ENCODE results near the gene CCDC40. TPM values are rescaled to one million over a fixed set of nuclear protein-coding genes. Genes with fewer than 3 reads are reported as not detected.

CCDC40 gene
- total and polyA plus RNA-seq, 2 of the 13 experiments (the other 11 are each of a cell fraction or from before 2014, with no cell fraction given): 4.1 to 5.5 TPM

DNA sequence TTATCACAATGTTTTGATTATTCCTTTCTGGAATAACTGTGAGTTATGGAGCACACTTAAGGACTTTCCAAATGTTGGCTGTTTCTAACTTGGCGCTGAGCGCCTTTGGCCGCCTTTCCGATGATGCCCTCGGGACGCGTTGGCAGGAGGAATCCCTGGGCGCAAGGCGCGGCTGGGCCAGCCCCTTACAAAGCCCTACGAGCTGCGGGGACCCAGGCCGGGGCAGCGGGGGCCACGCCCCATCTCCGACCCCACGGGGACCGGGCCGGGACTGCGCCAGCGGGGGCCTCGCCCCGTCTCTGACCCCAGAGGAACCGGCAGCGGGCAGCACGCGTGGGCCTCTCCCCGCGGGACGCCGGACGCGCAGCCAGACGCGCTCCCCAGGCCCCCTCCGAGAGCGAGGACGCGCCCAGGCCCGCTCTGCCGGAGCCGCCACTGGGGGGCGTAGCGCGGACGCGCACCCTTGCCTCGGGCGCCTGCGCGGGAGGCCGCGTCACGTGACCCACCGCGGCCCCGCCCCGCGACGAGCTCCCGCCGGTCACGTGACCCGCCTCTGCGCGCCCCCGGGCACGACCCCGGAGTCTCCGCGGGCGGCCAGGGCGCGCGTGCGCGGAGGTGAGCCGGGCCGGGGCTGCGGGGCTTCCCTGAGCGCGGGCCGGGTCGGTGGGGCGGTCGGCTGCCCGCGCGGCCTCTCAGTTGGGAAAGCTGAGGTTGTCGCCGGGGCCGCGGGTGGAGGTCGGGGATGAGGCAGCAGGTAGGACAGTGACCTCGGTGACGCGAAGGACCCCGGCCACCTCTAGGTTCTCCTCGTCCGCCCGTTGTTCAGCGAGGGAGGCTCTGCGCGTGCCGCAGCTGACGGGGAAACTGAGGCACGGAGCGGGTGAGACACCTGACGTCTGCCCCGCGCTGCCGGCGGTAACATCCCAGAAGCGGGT is 64.8 kb downstream of the CCDC40 start, which contains the start of gene GAA (continued):
- TF ChIP-seq, protein P1, sequence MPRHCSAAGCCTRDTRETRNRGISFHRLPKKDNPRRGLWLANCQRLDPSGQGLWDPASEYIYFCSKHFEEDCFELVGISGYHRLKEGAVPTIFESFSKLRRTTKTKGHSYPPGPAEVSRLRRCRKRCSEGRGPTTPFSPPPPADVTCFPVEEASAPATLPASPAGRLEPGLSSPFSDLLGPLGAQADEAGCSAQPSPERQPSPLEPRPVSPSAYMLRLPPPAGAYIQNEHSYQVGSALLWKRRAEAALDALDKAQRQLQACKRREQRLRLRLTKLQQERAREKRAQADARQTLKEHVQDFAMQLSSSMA (CRISPR knock-in tag; IDR thresholded peaks at IDR 0.05): no peak
- TF ChIP-seq SNRNP70 (IDR thresholded peaks at IDR 0.05; ENCODE audit: low read depth, low read length) (no peak), ZBTB42 (CRISPR knock-in tag; IDR thresholded peaks at IDR 0.05) (no peak; the same call in 1 of the 2 replicates), ZNF547 (CRISPR knock-in tag; IDR thresholded peaks at IDR 0.05) (peak; percentile 56; the same call in 1 of the 2 replicates), TCF7L2 (IDR thresholded peaks at IDR 0.05; ENCODE audit: low read depth, low read length) (no peak), ZNF121 (CRISPR knock-in tag; IDR thresholded peaks at IDR 0.05) (no peak), YY1 (IDR thresholded peaks at IDR 0.05; ENCODE audit: insufficient read depth, insufficient replicate concordance, low read depth, low read length) (peak; percentile 70), SIX1 (CRISPR knock-in tag; IDR thresholded peaks at IDR 0.05; ENCODE audit: borderline replicate concordance) (no peak)
- TF ChIP-seq, protein P2, sequence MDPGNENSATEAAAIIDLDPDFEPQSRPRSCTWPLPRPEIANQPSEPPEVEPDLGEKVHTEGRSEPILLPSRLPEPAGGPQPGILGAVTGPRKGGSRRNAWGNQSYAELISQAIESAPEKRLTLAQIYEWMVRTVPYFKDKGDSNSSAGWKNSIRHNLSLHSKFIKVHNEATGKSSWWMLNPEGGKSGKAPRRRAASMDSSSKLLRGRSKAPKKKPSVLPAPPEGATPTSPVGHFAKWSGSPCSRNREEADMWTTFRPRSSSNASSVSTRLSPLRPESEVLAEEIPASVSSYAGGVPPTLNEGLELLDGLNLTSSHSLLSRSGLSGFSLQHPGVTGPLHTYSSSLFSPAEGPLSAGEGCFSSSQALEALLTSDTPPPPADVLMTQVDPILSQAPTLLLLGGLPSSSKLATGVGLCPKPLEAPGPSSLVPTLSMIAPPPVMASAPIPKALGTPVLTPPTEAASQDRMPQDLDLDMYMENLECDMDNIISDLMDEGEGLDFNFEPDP (CRISPR knock-in tag; conservative IDR thresholded peaks at IDR 0.05): no peak
- TF ChIP-seq, protein P3, sequence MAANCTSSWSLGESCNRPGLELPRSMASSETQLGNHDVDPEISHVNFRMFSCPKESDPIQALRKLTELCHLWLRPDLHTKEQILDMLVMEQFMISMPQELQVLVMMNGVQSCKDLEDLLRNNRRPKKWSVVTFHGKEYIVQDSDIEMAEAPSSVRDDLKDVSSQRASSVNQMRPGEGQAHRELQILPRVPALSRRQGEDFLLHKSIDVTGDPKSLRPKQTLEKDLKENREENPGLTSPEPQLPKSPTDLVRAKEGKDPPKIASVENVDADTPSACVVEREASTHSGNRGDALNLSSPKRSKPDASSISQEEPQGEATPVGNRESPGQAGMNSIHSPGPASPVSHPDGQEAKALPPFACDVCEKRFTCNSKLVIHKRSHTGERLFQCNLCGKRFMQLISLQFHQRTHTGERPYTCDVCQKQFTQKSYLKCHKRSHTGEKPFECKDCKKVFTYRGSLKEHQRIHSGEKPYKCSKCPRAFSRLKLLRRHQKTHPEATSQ (CRISPR knock-in tag; IDR thresholded peaks at IDR 0.05; ENCODE audit: borderline replicate concordance): no peak
- TF ChIP-seq, protein P4, sequence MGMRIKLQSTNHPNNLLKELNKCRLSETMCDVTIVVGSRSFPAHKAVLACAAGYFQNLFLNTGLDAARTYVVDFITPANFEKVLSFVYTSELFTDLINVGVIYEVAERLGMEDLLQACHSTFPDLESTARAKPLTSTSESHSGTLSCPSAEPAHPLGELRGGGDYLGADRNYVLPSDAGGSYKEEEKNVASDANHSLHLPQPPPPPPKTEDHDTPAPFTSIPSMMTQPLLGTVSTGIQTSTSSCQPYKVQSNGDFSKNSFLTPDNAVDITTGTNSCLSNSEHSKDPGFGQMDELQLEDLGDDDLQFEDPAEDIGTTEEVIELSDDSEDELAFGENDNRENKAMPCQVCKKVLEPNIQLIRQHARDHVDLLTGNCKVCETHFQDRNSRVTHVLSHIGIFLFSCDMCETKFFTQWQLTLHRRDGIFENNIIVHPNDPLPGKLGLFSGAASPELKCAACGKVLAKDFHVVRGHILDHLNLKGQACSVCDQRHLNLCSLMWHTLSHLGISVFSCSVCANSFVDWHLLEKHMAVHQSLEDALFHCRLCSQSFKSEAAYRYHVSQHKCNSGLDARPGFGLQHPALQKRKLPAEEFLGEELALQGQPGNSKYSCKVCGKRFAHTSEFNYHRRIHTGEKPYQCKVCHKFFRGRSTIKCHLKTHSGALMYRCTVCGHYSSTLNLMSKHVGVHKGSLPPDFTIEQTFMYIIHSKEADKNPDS (CRISPR knock-in tag; IDR thresholded peaks at IDR 0.05): no peak
- TF ChIP-seq, protein P5, sequence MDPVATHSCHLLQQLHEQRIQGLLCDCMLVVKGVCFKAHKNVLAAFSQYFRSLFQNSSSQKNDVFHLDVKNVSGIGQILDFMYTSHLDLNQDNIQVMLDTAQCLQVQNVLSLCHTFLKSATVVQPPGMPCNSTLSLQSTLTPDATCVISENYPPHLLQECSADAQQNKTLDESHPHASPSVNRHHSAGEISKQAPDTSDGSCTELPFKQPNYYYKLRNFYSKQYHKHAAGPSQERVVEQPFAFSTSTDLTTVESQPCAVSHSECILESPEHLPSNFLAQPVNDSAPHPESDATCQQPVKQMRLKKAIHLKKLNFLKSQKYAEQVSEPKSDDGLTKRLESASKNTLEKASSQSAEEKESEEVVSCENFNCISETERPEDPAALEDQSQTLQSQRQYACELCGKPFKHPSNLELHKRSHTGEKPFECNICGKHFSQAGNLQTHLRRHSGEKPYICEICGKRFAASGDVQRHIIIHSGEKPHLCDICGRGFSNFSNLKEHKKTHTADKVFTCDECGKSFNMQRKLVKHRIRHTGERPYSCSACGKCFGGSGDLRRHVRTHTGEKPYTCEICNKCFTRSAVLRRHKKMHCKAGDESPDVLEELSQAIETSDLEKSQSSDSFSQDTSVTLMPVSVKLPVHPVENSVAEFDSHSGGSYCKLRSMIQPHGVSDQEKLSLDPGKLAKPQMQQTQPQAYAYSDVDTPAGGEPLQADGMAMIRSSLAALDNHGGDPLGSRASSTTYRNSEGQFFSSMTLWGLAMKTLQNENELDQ (CRISPR knock-in tag; IDR thresholded peaks at IDR 0.05; ENCODE audit: borderline replicate concordance): no peak
- TF ChIP-seq, protein P6, sequence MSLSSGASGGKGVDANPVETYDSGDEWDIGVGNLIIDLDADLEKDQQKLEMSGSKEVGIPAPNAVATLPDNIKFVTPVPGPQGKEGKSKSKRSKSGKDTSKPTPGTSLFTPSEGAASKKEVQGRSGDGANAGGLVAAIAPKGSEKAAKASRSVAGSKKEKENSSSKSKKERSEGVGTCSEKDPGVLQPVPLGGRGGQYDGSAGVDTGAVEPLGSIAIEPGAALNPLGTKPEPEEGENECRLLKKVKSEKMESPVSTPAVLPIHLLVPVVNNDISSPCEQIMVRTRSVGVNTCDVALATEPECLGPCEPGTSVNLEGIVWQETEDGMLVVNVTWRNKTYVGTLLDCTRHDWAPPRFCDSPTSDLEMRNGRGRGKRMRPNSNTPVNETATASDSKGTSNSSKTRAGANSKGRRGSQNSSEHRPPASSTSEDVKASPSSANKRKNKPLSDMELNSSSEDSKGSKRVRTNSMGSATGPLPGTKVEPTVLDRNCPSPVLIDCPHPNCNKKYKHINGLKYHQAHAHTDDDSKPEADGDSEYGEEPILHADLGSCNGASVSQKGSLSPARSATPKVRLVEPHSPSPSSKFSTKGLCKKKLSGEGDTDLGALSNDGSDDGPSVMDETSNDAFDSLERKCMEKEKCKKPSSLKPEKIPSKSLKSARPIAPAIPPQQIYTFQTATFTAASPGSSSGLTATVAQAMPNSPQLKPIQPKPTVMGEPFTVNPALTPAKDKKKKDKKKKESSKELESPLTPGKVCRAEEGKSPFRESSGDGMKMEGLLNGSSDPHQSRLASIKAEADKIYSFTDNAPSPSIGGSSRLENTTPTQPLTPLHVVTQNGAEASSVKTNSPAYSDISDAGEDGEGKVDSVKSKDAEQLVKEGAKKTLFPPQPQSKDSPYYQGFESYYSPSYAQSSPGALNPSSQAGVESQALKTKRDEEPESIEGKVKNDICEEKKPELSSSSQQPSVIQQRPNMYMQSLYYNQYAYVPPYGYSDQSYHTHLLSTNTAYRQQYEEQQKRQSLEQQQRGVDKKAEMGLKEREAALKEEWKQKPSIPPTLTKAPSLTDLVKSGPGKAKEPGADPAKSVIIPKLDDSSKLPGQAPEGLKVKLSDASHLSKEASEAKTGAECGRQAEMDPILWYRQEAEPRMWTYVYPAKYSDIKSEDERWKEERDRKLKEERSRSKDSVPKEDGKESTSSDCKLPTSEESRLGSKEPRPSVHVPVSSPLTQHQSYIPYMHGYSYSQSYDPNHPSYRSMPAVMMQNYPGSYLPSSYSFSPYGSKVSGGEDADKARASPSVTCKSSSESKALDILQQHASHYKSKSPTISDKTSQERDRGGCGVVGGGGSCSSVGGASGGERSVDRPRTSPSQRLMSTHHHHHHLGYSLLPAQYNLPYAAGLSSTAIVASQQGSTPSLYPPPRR (CRISPR knock-in tag; IDR thresholded peaks at IDR 0.05; ENCODE audit: borderline replicate concordance): no peak
